BE2C (cell line): Measurements from ENCODE around the gene STIM1.

Source experiments
- DNase-seq: peaks from one replicate; pipeline ENCODE4 v3.0.0-alpha.2; 2020
- H3K27me3 ChIP-seq: fragments of 250-450 bp; sonication (Bioruptor Pico); 2 replicates; pipeline ENCODE4 v1.5.1; 2020; ENCODE audit warnings: mild to moderate bottlenecking
- H3K36me3 ChIP-seq: fragments of 250-450 bp; sonication (Bioruptor Pico); 2 replicates; pipeline ENCODE4 v1.5.1; 2020; ENCODE audit warnings: mild to moderate bottlenecking
- H3K4me1 ChIP-seq: fragments of 250-450 bp; sonication (Bioruptor Pico); 2 replicates; pipeline ENCODE4 v1.5.1; 2020
- H3K4me3 ChIP-seq: 2 replicates; pipeline ENCODE4 v1.5.1; 2011; ENCODE audit warnings: low read depth, low read length
- H3K9me3 ChIP-seq: fragments of 250-450 bp; sonication (Bioruptor Pico); 2 replicates; pipeline ENCODE4 v1.5.1; 2020
- TF ChIP-seq, protein P1 (sequence below): IDR thresholded peaks from 2 replicates; pipeline ENCODE4 v1.5.1; 2012; ENCODE audit warnings: mild to moderate bottlenecking, low read depth, low read length

The STIM1 gene

DNA sequence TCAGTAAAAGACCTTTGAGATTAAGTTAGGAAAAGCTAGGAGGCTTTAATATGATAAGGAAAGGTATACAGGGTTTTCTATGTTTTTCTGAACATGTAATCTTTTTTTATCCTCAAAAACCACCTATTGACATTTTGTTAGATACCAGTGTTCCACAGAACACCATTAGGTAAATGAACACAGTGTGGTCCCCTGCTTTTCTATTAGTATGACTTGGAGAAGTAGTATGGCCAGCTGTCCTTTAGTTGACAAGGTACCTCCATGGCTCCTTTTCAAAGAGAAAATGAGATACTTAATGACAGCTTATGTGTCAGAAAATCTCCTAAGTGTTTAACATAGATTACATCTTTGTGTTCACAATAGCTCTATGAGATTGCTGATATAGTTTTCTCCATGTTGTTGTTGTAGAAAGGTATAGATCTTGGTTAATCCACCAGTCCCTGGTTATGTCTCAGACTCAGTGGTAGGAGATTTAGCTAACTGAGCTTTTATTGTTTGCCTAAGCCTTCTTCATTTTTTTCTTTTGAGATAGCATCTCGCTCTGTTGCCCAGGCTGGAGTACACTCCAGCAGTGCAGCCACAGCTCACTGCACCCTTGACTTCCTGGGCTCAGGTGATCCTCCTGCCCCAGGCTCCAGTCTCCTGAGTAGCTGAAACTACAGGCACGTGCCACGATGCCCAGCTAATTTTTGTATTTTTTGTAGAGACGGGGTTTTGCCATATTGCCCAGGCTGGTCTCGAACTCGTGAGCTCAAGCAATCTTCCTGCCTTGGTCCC lies 46.0 kb downstream of the STIM1 start:
- DNase-seq = no peak
- H3K4me3 ChIP-seq = no peak overlapping the region
- H3K27me3 ChIP-seq = no peaks in the 10 kb centered on the region
- no peaks in the 10 kb centered on the region for H3K9me3 ChIP-seq
- H3K36me3 ChIP-seq = no peaks in the 10 kb centered on the region
- TF ChIP-seq, protein P1, sequence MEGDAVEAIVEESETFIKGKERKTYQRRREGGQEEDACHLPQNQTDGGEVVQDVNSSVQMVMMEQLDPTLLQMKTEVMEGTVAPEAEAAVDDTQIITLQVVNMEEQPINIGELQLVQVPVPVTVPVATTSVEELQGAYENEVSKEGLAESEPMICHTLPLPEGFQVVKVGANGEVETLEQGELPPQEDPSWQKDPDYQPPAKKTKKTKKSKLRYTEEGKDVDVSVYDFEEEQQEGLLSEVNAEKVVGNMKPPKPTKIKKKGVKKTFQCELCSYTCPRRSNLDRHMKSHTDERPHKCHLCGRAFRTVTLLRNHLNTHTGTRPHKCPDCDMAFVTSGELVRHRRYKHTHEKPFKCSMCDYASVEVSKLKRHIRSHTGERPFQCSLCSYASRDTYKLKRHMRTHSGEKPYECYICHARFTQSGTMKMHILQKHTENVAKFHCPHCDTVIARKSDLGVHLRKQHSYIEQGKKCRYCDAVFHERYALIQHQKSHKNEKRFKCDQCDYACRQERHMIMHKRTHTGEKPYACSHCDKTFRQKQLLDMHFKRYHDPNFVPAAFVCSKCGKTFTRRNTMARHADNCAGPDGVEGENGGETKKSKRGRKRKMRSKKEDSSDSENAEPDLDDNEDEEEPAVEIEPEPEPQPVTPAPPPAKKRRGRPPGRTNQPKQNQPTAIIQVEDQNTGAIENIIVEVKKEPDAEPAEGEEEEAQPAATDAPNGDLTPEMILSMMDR = no peak
- no peaks in the 10 kb centered on the region for H3K4me1 ChIP-seq

DNA sequence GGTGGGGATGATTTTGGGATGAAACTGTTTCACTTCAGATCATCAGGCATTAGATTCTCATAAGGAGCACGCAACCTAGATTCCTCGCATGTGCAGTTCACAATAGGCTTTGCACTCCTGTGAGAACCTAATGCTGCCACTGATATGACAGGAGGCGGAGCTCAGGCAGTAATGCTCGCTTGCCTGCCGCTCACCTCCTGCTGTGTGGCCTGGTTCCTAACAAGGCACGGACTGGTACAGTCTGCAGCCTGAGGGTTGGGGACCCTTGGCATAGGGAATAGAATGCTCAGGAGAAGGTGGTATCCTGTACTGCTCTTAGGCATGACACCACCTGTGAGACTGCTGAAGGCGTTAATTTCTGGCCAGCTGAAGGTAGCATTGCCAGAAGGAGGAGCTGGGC lies 47.0 kb downstream of the STIM1 start:
- Histone ChIP-seq H3K36me3 (no peaks in the 10 kb centered on the region), H3K4me1 (no peaks in the 10 kb centered on the region), H3K4me3 (no peak overlapping the region), H3K27me3 (no peaks in the 10 kb centered on the region), H3K9me3 (no peaks in the 10 kb centered on the region)
- peak; percentile 26 for DNase-seq
- TF ChIP-seq, protein P1 = no peak

DNA sequence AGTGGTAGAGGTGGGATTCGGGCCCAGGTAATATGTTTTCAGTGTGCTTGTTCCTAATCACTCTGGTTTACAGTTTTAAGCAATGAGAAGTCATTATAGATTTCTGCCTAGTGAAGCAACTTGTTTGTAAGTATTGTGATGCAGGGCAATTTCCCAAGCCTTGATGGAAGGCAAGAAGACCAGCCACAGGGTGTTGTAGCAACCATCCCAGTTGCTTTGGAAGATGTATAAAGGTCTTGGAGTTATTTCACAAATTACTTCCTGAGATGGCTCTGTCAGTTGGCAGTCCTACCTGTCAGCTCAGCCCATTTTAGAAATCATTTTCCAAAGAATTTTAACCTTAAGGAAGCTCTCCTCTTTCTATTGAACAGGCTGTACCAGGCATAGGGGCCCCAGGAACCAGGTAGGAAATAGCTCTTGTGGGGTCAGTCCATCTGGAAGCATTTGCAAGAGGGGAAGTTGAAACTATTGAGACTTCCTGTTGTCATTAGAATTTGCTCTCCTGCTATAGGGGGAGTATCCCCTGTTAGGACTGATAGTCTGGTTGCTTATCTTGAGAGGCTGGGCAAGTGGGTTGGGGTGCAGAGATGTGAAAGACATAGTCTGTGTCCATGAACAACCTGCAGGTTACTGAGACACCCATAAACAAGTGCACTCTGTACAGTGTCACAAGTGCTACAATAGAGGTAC lies 47.9 kb downstream of the STIM1 start:
- TF ChIP-seq, protein P1 = no peak
- H3K4me3 ChIP-seq = no peak overlapping the region
- DNase-seq = no peak
- H3K4me1 ChIP-seq = no peaks in the 10 kb centered on the region
- H3K36me3 ChIP-seq = no peaks in the 10 kb centered on the region
- no peaks in the 10 kb centered on the region for H3K9me3 ChIP-seq
- H3K27me3 ChIP-seq = no peaks in the 10 kb centered on the region

DNA sequence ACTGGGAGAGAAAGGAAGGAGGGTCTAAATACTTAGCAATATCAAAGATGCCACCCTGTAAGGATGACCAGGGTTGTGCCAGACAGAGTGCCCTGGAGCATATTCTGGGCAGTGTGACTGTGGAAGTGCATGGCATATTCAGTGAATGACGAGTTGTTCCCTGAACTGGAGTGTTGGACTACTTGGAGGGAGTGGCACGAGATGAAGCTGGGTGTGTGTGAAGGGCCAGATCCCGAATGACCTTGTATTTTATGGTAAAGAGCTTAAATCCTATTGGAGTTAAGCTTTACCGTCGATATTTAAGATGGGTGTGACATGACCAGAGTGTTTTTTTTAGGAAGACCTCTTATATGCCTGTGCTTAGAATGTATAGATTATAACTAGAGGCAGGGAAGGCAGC lies 48.8 kb downstream of the STIM1 start:
- Histone ChIP-seq H3K27me3 (no peaks in the 10 kb centered on the region), H3K4me1 (no peaks in the 10 kb centered on the region), H3K4me3 (no peak overlapping the region), H3K36me3 (no peaks in the 10 kb centered on the region), H3K9me3 (no peaks in the 10 kb centered on the region)
- TF ChIP-seq, protein P1 = no peak
- DNase-seq = no peak

DNA sequence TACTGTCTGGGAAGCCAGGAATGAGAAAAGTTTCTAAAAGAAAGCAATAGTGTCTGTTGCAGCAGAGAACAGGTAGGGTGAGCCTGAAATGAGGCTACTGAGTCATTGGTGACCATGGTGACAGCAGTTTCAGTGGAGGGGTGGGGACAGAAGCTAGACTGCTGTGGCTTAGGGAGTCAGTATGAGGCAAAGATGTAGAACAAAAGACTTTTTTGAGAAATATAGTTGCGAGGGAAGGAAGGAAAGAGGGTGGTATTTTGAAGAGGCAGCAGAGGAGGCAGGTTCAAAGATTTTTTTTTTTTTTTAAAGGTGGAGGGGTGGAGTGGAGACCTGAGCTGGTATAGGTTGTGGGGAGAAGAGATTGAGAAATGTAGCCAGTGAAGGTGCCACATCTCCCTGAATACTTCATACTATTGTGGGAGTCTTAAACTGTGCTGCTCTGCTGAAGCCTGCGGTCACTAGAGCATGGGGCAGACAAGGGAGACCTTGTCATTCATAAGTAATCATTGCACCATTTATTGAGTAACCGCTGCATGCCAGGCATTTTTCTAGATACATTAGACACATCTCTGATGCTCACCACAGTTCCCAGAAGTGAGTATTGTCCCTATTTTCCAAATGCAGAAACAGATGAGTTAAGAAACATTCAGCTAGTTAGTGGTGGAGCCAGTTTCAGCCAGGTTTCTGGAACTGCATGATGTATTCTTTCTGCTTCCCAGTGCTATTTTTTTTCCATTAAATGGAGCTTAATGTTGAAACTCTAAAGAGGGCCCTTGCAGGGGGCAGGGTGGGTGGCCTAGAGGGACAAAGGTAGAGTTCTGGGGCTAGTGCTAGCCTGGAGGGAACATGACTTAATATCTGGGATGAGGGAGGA lies 49.9 kb downstream of the STIM1 start:
- Histone ChIP-seq H3K9me3 (no peaks in the 10 kb centered on the region), H3K4me3 (no peak overlapping the region), H3K27me3 (no peaks in the 10 kb centered on the region), H3K4me1 (no peaks in the 10 kb centered on the region), H3K36me3 (no peaks in the 10 kb centered on the region)
- no peak for DNase-seq
- TF ChIP-seq, protein P1 = no peak
